Breast epithelium (tissue), 4 donors: ENCODE data around the gene TMEM144. TPM values are rescaled to one million over a fixed set of nuclear protein-coding genes. Genes with fewer than 3 reads are reported as not detected.
"Not testable (repeated sequence)": the region's sequence is repeated elsewhere in the genome, so short reads cannot be mapped to it uniquely, and the experiment has no call there.

Experiments used
- DNase-seq, 2 donors: peaks; one replicate each; pipeline ENCODE4 v3.0.0-alpha.2; 2019; ENCODE audit warnings: low spot score in 2 of 2
- H3K27ac ChIP-seq, 2 donors: fragments of 200-600 bp; sonication (generic) in 1 of 2; one replicate each; pipeline ENCODE4 v1.5.1; 2016 to 2019; ENCODE audit warnings: mild to moderate bottlenecking in 1 of 2
- H3K27me3 ChIP-seq, 2 donors: fragments of 200-600 bp; sonication (generic) in 1 of 2; one replicate each; pipeline versions ENCODE4 v1.5.1 to v1.6.0; 2017 to 2019; ENCODE audit warnings: control low read depth in 1 of 2, mild to moderate bottlenecking in 1 of 2
- H3K36me3 ChIP-seq: fragments of 200-600 bp; one replicate; pipeline ENCODE4 v1.5.1; 2019
- H3K4me1 ChIP-seq, 2 donors: fragments of 200-600 bp; sonication (generic); one replicate each; pipeline ENCODE4 v1.5.1; 2016 to 2019; ENCODE audit warnings: control low read depth in 1 of 2
- H3K4me3 ChIP-seq, 3 donors: fragments of 200-600 bp; sonication (generic); 1 replicate in 2 of 3; 2 replicates in 1 of 3; pipeline ENCODE4 v1.5.1; 2016 to 2019; ENCODE audit warnings: mild to moderate bottlenecking in 3 of 3, moderate library complexity in 2 of 3
- H3K9me3 ChIP-seq, 2 donors: fragments of 200-600 bp; sonication (generic) in 1 of 2; one replicate each; pipeline ENCODE4 v1.5.1; 2016 to 2019; ENCODE audit warnings: control low read depth in 1 of 2
- CTCF ChIP-seq, 3 donors: fragments of 450-650 bp; IDR thresholded peaks; one replicate each; pipeline ENCODE4 v1.5.1; 2016 to 2017; ENCODE audit warnings: antibody characterized with exemption in 3 of 3, mild to moderate bottlenecking in 3 of 3, moderate library complexity in 3 of 3
- POLR2A ChIP-seq: fragments of 450-650 bp; IDR thresholded peaks from one replicate; pipeline ENCODE4 v1.6.1; 2016; ENCODE audit warnings: antibody characterized with exemption, mild to moderate bottlenecking, moderate library complexity
- POLR2AphosphoS5 ChIP-seq, 3 donors: sonication (generic); formaldehyde crosslinking; IDR thresholded peaks; one replicate each; pipeline ENCODE4 v1.6.1; 2017; ENCODE audit warnings: antibody characterized with exemption in 3 of 3
- intact Hi-C: fragments of 100-400 bp; cut with DNase I; formaldehyde crosslinking; loops from one replicate; pipeline ENCODE4 v1.15.1; 2023; ENCODE audit warnings: low total_unique reads
- total RNA-seq, 3 donors: library from RNA; depleted of rRNA; stranded (reverse); fragments of >200 nt; gene quantifications; one replicate each; pipeline ENCODE4 v1.1.0, GENCODE V29; 2016

TMEM144 gene
- total RNA-seq, 3 donors from 2014 or later, result 14.7 to 50.1 (median 44.2) TPM

GRCh38 chr4:158219623-158220022 lies 9.3 kb downstream of the TMEM144 start:
- Histone ChIP-seq H3K27me3 (no peaks in the 10 kb centered on the region), H3K27ac (no peak overlapping the region), H3K4me3 (no peak overlapping the region), H3K36me3 (no peaks in the 10 kb centered on the region), H3K9me3 (no peaks in the 10 kb centered on the region), H3K4me1 (no peaks in the 10 kb centered on the region)
- TF ChIP-seq POLR2AphosphoS5 (IDR thresholded peaks at IDR 0.05) (no peak), POLR2A (no peak), CTCF (IDR thresholded peaks at IDR 0.05) (no peak)
- intact Hi-C loops, result loop anchor here (5.0 kb wide), 1 partner anchor 388 kb away; no protein-coding TSS in a partner anchor
- DNase-seq, result no peak

DNA sequence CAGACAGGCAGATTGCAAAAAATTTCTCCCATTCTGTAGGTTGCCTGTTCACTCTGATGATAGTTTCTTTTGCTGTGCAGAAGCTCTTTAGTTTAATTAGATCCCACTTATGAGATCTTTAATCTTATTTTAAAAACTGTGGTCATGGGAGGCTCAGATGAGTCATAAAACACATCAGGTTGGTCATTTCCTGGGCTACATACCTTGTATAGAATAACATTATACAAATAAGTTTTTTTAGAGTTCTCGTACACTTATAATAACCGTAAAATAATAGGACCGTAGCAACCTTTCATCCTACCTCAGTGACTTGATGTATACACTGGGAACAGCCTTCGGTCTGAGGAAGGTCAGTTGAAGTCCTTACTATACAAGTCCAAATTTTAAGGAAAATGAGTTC lies 14.0 kb downstream of the TMEM144 start:
- H3K27me3 ChIP-seq, H3K4me1 ChIP-seq, DNase-seq, H3K27ac ChIP-seq, H3K9me3 ChIP-seq, H3K4me3 ChIP-seq, H3K36me3 ChIP-seq: not testable (repeated sequence)
- intact Hi-C loops, result loop anchor here (5.0 kb wide), 1 partner anchor 383 kb away; no protein-coding TSS in a partner anchor

DNA sequence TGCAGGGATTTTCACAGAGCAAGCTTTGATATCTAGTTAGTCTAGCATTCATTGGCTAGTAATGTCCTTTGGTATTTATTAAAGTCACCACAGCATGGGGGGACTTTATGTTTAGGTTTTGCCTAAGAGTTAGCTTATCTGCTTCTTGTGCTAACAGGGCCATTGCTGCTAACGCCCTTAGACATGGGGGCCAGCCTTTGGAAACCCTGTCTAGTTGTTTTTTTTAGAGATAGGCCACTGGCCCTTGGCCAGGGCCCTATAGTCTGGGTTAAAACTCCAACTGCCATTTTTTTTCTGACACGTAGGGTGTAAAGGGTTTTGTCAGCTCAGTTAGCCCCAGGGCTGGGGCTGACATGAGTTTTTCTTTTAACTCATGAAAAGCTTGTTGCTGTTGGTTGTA lies 14.7 kb downstream of the TMEM144 start:
- H3K27me3 ChIP-seq, H3K4me1 ChIP-seq, H3K36me3 ChIP-seq, H3K9me3 ChIP-seq, DNase-seq, H3K4me3 ChIP-seq, H3K27ac ChIP-seq: not testable (repeated sequence)
- intact Hi-C loops, result loop anchor here (5.0 kb wide), 1 partner anchor 382 kb away; no protein-coding TSS in a partner anchor

DNA sequence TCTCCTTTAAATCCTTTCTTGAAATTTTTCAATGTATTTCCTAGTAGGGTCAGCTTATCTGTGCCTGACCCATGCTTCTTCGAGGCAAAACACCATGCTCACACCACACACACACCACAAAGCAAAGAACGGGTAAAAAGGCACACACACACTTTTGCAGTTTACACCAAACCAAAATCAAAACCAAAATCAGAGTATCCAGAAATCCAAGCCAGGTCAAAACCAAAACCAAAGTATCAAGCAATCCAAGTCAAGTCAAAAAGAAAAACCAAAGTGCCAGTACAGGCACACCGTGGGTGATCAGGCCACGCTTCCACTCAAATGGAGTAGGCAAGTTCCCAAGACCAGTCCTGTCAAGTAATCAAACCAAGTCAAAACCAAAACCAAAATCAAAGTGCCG lies 17.6 kb downstream of the TMEM144 start:
- H3K9me3 ChIP-seq, intact Hi-C loops, H3K4me3 ChIP-seq, H3K27ac ChIP-seq, H3K27me3 ChIP-seq, H3K4me1 ChIP-seq, DNase-seq, H3K36me3 ChIP-seq: not testable (repeated sequence)

DNA sequence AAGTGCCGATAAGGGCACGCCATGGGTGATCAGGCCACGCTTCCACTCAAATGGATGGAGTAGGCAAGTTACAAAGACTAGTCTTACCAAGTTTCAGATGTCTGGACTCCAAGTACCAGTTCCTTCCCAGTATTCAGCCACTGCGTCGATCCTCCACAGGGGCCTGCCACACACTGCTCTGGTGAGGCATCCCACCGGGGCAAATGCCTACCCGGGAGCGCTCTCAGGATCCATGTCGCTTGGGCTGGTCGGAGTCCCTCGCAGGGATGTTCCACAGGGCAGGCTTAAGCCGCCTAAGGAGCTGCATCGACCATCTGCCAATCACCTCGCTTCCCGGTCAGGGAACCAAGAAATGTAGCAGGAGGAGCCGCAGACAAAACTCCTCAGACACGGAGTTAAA lies 18.1 kb downstream of the TMEM144 start:
- DNase-seq, H3K36me3 ChIP-seq, H3K27me3 ChIP-seq, intact Hi-C loops, H3K9me3 ChIP-seq, H3K4me1 ChIP-seq, H3K27ac ChIP-seq, H3K4me3 ChIP-seq: not testable (repeated sequence)

- Histone ChIP-seq H3K36me3 (no peaks in the 10 kb centered on the region), H3K9me3 (no peaks in the 10 kb centered on the region), H3K27me3 (no peaks in the 10 kb centered on the region), H3K4me3 (no peak overlapping the region), H3K4me1 (no peaks in the 10 kb centered on the region), H3K27ac (no peak overlapping the region)
- no peak for TF ChIP-seq POLR2A
- TF ChIP-seq CTCF (IDR thresholded peaks at IDR 0.05), result no peak
- no peak for TF ChIP-seq POLR2AphosphoS5 (IDR thresholded peaks at IDR 0.05)
- DNase-seq, result no peak
- intact Hi-C loops, result no loop called here
Observed at GRCh38 chr4:158229768-158230167, 19.5 kb downstream of the TMEM144 start.

- Histone ChIP-seq H3K9me3 (no peaks in the 10 kb centered on the region), H3K4me3 (no peak overlapping the region), H3K36me3 (no peaks in the 10 kb centered on the region), H3K27ac (no peak overlapping the region), H3K27me3 (no peaks in the 10 kb centered on the region), H3K4me1 (no peaks in the 10 kb centered on the region)
- TF ChIP-seq POLR2A, result no peak
- TF ChIP-seq POLR2AphosphoS5 (IDR thresholded peaks at IDR 0.05), result no peak
- no peak for TF ChIP-seq CTCF (IDR thresholded peaks at IDR 0.05)
- intact Hi-C loops, result no loop called here
- no peak for DNase-seq
Observed at GRCh38 chr4:158234671-158235070, 24.4 kb downstream of the TMEM144 start.
